HG03558 (cell line): ENCODE results near the gene SPRY1.
A peak's percentile ranks its signal among the peaks of the same experiment; 100 is the strongest.

Source experiments
- ATAC-seq: cut with Tn5 transposase; IDR thresholded peaks from one replicate; pipeline ENCODE4 v1.9.1; 2021; ENCODE audit warnings: moderate number of reproducible peaks; ENCODE audit not compliant: unreplicated experiment; ENCODE audit errors: extremely low read depth

SPRY1 gene, protein sequence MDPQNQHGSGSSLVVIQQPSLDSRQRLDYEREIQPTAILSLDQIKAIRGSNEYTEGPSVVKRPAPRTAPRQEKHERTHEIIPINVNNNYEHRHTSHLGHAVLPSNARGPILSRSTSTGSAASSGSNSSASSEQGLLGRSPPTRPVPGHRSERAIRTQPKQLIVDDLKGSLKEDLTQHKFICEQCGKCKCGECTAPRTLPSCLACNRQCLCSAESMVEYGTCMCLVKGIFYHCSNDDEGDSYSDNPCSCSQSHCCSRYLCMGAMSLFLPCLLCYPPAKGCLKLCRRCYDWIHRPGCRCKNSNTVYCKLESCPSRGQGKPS

DNA sequence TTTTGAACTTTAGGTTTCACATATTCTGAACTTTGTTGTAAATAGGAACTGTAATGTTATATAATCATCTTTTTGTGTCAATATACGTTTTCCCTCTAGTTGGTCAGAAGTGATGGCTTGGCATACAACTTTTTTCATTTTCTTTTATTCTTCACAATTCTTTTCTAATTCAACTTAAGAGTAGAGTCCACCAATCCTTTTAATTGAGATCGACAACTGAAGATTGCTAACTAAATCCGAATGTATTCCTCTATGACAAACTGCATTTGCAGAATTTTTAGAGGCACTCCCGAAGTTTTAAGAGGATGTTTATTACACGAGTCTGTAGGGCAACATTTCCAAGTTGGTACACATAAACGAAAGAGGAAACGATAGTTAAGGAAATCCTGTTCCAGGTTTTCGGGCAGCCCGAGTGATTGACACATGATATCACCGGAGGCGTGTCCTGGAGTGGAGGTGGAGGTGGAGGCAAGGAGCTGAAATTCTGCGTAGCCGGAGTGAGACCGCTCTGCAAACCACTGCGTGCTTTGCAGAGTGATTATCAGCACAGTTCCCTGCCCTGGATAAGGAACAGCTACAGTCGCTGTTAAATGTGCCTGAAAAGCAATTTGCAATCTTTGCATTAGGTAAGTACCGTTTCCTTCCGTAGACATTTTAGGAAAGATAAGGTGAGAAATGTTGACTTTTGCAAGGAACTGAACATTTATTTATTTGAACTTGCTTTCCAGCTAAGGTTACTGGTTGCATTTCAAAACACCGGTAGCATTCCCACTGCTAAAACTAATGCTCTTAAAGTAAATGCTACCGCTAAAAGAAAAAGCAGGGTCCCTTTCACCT lies at the start of gene SPRY1:
SPRY1 (plus strand) TSS at position 489 of the 837 bp plus-strand sequence. CDS start 4,797 bp downstream, outside the sequence.
- ATAC-seq = peak; percentile 43

DNA sequence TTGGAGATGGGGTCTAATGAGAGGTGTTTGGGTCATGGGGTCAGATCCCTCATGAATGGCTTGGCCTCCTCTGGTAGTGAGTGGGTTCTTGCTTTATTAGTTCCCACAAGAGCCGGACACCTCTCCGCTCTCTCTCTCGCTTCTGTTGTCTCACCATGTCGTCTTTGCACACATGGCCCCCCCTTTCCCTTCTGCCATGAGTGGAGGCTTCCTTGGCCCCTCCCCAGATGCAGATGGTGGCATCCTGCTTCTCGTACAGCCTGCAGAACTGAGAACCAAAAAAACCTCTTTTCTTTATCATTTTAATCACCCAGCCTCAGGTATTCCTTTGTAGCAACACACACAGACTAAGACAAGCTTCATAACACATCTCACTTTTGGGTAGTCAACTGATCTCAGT lies 49.6 kb upstream of the SPRY1 start:
- no peak for ATAC-seq

DNA sequence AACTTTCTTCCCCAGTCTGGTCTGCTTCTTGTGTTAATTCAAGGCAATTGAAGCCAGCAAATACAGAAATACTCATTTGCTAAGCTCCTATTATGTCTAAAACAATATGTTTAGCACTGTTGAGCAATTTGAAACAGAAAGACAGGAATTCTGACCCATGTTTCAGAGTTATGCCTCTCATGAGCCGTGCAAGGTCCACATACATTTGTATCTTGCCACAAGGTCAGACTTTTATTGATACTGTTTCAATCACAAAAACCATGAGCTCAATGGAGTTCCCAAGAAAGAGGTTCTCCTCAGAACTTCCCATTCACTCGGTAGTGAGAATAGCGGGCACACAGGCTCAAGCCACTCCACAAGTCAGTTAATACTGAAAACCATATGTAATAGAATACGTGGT lies 47.6 kb upstream of the SPRY1 start:
- ATAC-seq = no peak

DNA sequence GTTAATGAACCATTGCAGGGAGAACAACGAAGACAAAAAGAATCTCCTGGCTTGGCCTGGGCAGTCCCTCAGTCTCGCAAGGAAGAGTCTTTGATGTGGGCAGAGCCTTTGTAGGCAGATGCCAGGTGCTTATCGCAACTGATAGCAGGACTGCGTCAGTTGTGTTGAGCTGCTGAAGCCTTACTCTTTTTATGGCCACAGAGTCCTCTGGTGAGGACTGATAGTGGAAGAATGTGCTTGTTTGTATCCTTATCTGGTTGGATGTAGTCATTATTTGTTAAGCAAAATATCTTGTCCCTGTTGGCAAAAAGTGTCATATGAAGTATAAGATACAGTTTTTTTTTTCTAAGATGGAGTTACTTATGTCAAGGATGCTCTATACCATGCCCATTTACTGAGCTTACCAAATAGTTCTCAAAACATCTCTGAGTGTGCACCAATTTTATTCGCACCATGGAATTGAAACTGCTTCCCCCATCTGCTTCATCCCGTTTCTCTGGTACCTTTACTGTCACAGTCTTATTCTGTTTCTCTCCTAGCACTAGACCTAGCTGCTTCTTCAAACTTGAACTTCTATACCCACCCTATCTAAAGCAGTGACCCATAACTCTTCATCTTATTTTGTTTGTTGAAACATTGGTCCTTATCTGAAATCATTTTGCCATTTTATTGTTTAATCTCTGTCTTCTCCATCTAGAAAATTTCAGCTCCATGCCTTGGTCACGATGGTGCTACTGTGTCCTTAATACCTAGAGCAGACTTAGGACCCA lies 47.0 kb upstream of the SPRY1 start:
- no peak for ATAC-seq

DNA sequence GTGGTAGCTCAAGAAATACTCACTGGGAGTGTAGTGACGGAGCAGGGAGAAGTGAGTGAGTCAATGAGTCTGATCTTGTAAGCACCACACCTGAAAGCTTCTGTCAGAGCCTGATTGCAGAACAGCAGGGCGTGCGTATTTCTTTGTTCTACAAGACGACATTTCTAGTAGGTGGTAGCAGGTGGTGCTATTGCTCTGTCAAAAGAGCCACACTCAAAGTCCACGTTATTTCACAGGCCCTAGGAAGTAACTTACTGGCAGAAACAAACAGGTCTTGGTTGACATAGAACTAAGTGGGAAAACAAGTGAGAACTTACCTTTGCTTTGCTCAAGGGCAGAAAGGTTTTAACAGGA lies 46.4 kb upstream of the SPRY1 start:
- ATAC-seq = no peak

DNA sequence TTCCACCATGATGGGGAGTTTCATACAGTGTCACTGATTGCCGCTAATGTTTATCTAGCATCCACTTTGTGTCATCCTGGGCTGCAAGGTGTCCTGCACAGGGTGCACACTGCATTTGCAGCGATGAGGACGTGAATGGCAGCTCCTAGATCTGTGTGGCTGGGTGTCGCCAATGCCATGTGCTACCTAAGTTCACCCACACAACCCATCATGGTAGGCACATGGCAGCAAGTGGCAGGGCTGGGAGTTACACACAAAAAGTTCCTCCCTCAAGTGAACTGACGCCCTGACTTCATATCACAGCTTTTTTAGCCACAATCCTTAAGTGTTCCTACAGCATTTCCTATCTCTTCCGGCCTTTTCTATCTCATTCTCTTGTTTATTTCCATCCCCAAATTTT lies 45.9 kb upstream of the SPRY1 start:
- no peak for ATAC-seq

DNA sequence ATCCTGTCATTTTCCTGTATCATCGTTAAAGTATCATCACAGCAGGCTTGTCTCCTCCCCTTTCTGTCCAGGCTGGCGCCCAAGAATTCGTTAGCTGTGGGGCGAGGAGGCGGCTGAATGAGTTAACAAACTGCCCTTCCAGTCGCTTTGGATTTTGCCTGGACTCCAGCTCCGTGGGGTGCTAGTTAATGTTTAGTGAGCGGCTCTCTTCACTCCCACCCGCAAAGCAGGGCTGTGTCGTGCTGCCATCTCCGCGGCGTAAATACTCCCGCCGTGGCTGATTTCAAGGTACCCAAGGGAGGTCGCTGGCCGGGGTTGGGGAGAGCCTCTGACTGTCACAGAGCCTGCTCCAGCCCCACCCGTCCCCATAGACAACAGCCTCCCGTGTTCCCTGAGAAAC lies 44.9 kb upstream of the SPRY1 start:
- ATAC-seq = no peak

DNA sequence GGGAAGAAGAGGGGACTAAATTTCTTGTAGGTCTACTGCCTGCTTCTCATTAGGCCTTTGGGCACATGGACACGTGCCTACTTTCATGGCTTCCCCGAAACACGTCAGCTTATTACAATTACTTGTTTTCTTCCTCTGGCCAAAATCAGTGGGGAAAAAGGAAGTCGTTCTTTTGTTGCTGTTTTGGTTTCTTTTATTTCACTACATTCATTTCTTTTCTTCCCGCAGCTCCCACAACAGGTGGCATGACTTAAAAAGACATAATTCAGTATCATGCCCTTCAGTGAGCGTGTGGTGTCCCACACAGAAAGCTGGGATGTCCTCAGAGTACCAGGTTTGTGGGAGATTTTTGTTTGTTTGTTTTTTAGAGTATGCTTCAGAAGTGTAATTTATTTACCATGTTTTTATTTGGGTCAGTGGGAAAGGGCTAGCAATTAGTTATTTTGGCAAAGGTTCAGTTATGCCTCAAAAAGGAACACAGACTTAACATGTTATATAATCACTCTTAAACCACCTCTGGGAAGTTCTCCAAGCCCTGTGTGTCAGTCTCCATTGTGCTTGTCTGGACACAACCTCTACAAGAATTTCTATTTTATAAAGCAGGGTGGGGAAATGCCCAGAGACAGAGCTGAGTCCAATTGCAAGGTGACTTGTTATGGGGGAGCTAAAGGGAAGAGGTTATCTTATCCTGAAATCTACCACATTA lies 44.2 kb upstream of the SPRY1 start:
- ATAC-seq = no peak

DNA sequence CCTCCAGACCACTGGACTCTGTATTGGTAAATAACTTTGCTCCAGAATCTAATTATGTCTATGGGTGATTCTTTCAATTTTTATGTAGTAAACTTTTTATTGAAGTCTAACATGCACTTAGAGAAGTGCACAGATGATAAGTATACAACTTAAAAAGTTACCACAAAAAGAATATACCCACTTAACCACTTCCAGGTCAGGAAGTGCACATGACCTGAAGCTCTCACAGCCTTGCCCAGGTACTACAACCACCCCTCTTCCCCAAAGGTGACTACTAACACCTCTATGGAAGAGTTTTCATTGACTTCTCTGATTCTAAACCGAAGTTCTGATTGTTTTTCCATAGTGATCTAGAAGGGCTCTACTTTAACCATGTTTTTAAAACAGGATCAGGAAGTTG lies 43.6 kb upstream of the SPRY1 start:
- no peak for ATAC-seq

DNA sequence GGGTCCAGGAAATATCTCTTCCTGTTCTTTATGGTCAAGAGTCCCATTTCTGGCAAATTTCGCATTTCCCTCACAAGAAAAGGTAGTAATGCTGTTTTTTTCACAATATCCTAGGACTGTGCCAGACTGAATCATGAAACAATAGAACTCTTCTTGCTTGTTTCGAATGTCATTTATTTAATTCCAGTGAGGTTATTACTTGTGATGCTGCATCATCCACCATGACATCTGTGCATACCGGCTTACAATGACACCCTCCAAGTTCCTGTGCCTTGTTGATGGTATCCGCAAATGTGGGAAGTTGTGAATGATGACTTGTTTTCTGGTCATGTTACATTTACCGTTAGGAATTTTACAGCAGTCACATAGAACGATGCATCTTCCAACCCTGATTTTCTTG lies 42.9 kb upstream of the SPRY1 start:
- ATAC-seq = no peak

DNA sequence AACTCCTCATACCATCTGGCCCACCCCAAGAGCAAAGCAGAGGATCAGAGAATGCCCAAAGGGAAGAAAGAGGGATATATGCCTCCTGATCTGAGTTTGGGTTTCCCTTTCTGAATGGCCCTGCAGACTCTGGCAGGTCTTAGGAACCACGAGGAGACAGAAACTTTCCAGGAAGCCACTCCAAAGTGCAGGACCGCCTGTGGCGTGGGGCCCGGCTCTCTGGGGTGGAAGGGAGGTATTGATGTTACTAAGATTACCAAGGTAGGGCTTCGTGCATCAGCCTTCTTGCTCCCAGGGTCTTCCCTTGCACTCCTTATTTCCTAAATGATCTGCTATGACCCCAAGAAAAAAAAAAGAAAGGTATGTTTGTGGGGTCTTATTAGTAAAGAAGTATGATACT lies 41.9 kb upstream of the SPRY1 start:
- no peak for ATAC-seq

DNA sequence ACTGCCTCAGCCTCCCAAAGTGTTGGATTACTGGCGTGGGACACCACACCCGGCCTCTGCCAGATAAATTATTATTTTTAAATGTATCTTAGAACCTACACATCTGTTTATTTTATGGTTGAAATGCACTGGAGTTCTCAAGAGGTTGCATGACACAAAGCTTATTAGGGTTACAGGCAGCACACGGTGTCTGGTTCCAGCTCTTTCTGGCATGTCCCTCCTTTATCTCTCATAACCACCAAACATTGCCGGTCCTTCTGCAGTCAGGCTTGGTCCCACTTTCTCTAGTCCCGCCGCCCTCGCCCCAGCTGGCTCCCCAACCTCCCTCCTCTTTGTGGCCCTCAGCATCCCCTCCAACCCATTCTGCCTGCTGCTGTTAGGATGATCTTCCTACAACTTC lies 39.7 kb upstream of the SPRY1 start:
- ATAC-seq = no peak

DNA sequence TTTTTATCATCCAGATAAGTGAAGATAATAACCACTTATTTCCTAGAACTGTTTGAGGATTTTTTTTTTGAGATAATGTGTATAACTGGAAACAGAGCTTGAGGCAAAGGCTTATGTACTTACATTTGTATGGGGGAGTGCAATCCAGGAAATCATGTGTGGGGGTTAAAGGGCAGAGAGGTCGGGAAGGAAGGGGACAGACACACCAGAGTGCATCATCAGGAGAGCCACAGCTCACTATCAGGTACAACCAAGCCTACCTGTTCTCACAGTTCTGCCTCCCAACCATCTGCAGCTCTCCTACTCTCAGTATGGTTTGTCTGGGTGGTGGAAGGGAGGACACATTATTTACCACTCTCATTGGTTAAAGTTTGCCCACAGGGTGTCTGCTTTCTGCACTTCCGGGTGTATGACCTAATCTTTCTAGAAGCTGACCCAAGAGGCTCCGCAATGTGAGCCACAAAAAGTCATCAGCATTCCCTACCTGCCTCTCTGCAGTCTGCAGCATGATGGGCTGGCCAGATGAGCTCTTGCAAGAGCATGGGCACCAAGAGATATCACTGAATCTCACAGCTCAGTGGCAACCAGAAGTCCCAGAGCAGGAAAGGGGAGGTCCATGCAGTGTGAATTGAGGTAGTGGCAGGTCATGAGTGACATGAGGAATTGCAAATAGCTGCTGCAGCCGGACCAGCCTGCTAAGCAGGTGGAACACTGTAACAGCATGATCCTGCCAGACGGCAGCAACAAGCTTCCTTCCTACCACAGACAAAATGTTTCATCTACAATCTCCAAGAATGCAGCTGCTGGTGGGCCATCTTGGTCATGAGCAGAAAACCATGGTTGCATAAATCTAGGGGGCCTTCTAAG lies 36.9 kb upstream of the SPRY1 start:
- no peak for ATAC-seq

DNA sequence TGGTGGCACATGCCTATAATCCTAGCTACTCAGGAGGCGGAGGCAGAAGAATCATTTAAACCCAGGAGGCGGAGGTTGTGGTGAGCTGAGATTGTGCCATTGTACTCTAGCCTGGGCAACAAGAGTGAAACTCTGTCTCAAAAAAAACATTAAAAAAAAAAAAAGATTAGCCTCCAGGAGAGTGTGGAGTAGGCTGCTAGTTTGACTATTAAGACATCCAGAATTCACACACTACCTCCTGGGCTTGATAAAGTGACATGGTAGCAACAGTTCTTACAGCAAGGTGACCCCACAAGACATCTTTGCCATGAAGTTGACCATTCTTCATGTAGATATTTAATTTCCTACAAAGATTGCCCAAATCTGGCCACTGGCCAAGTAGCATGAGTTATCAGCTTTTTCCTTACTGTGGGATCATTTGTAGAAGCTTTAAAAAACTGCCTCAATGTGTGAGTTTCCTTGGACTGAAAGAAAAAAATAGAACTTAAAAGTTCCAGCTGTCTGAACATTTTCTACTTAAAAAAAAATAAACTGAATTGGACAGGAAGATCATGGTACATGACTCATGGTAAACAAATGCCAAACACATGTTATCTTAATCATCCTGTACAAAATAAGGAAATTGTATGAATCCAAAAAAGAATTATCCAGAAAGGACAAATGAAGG lies 35.3 kb upstream of the SPRY1 start:
- ATAC-seq = no peak

DNA sequence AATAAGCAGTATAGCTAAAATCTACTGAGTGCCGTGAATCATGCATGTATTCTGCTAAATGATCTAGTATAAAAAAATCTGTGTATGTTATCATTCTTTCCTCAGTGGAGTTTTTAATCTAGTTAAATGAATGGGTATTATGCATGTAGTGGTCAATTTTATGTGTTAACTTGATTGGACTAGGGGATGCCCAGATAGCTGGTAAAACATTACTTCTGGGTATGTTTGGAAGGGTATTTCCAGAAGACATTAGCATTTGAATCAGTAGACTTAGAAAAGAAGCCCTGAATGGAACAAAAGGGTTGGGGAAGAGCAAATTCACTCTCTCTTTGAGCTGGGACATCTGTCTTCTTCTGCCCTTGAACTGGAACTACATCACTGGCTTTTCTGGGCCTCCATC lies 34.5 kb upstream of the SPRY1 start:
- no peak for ATAC-seq

DNA sequence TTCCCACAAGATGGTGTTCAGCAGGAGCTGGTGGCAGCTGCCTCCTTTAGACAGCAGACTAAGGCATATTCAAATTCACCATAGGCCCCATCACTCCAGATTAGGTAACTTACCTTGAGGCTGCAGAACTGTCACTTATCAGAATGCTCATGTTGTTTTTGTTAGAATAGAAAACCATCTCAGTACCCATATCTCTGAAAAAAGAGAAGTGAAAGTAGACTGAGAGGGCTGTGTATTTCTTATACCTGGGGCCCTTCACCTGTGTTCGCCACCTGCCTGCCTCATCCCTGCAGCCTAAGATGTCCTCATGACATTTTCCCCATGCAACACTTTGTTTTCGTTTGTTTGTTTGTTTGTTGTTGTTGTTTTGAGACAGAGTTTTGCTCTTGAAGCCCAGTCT lies 32.9 kb upstream of the SPRY1 start:
- ATAC-seq = peak; percentile 88

DNA sequence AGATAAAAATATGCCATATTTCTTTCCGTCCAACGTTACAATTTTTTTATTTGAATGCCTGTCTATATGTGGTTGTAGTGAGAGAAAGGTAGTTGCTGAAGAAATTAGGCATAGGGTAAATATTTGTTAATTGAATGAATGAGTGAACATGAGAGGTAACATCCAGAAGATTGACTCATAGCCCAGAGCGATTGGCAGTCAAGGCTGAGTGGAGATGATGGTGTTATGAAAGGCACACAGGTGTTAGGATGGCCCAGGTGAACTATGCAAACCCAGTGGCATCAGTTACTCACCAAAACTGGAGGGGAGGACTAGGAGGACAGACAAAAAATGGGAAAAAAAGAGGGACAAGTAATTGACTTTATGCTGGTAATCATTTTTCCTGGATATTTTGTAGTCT lies 31.7 kb upstream of the SPRY1 start:
- no peak for ATAC-seq

DNA sequence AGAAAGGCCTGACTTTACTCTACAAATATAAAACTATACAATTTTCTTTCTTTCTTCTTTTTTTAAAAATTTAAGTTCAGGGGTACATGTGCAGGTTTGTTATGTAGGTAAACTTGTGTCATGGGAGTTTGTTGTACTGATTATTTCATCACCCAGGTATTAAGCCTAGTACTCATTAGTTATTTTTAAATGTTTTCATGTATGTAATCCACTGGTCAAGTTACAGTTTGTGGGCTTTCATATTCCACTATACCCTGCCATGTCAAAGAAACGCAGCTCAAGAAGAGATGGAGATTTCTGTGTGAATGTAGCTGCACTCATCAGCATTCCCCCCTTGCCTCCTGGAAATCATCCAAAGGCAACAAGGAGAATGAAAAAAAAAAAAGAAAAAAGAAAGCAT lies 31.2 kb upstream of the SPRY1 start:
- ATAC-seq = no peak

DNA sequence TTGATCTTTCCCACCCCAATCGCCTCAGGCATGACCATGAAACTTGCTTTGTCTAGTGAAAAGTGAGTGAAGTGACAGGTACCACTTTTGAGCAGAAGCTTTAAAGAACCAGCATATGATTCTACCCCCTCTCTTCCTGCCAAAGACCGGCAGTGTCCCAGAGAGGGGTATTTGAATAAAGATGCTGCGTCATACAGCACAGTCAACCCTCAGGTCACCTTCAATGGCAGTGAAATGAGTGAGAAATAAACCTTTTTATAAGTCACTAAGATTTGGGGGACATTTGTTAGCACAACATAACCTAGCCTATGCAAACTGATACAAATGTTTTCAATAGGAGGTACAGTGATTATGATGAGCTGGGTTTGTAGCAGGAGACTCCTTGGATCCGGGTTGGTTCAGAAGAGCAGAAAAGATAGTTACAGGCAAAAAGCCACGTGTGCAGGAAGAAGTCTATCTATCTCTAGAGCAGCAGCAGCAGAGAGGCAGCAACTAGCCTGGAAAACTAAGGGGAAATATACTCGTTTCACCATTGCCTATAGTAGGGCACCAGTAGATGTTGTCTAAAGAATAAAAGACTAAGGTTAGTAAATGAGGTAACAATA lies 30.3 kb upstream of the SPRY1 start:
- no peak for ATAC-seq
